Measurements from ENCODE around the gene PEX5L.

The PEX5L gene

GRCh38 chr3:179885950-179886349 lies 150.8 kb downstream of the PEX5L start:
- no peak for DNase-seq

GRCh38 chr3:179884136-179884535 lies 152.6 kb downstream of the PEX5L start:
- DNase-seq: no peak

GRCh38 chr3:179882292-179882691 lies 154.4 kb downstream of the PEX5L start:
- no peak for DNase-seq

- DNase-seq: no peak
Measured at GRCh38 chr3:179881791-179882190, 154.9 kb downstream of the PEX5L start.

- no peak for DNase-seq
Measured at GRCh38 chr3:179880868-179881267, 155.9 kb downstream of the PEX5L start.

GRCh38 chr3:179876440-179876839 lies 160.3 kb downstream of the PEX5L start:
- DNase-seq: no peak

- no peak for DNase-seq
Measured at GRCh38 chr3:179872842-179873241, 163.9 kb downstream of the PEX5L start.

GRCh38 chr3:179871782-179872181 lies 165.0 kb downstream of the PEX5L start:
- no peak for DNase-seq

GRCh38 chr3:179868715-179869114 lies 168.0 kb downstream of the PEX5L start:
- DNase-seq: no peak

- no peak for DNase-seq
Measured at GRCh38 chr3:179867961-179868360, 168.8 kb downstream of the PEX5L start.

- DNase-seq: no peak
Measured at GRCh38 chr3:179865861-179866505, 170.8 kb downstream of the PEX5L start.

- no peak for DNase-seq
Measured at GRCh38 chr3:179861953-179862352, 174.8 kb downstream of the PEX5L start.

GRCh38 chr3:179861292-179861691 lies 175.4 kb downstream of the PEX5L start:
- DNase-seq: no peak

GRCh38 chr3:179860275-179861107 lies 176.2 kb downstream of the PEX5L start:
- no peak for DNase-seq

- no peak for DNase-seq
Measured at GRCh38 chr3:179853176-179853575, 183.6 kb downstream of the PEX5L start.

GRCh38 chr3:179852142-179852905 lies 184.4 kb downstream of the PEX5L start:
- DNase-seq: peak; percentile 1

GRCh38 chr3:179848711-179849110 lies 188.0 kb downstream of the PEX5L start:
- DNase-seq: no peak

- DNase-seq: no peak
Measured at GRCh38 chr3:179842061-179842460, 194.7 kb downstream of the PEX5L start.

GRCh38 chr3:179840985-179841384 lies 195.8 kb downstream of the PEX5L start:
- no peak for DNase-seq

- DNase-seq: no peak
Measured at GRCh38 chr3:179837374-179837773, 199.4 kb downstream of the PEX5L start.

GRCh38 chr3:179833294-179833693 lies 203.4 kb downstream of the PEX5L start:
- DNase-seq: no peak

- no peak for DNase-seq
Measured at GRCh38 chr3:179832333-179832854, 204.3 kb downstream of the PEX5L start.

- DNase-seq: no peak
Measured at GRCh38 chr3:179829401-179829800, 207.3 kb downstream of the PEX5L start.

Measured in CD4-positive, alpha-beta T cell treated with Interferon gamma for 1 hour (primary cell).